ENCODE data around the gene DTNB.

- no peak for TF ChIP-seq CTCF (IDR thresholded peaks at IDR 0.05; ENCODE audit: insufficient read depth, low read length)
- no peak for TF ChIP-seq POLR2AphosphoS5 (IDR thresholded peaks at IDR 0.05; ENCODE audit: low read depth)
- no peak for TF ChIP-seq GABPA (IDR thresholded peaks at IDR 0.05; ENCODE audit: low read depth)
- TF ChIP-seq SPI1 (IDR thresholded peaks at IDR 0.05; ENCODE audit: borderline replicate concordance, low read depth), result no peak
Observed at GRCh38 chr2:25543939-25544338, 129.4 kb downstream of the DTNB start.
